ENCODE data around the gene CLSTN2.

CLSTN2 gene

DNA sequence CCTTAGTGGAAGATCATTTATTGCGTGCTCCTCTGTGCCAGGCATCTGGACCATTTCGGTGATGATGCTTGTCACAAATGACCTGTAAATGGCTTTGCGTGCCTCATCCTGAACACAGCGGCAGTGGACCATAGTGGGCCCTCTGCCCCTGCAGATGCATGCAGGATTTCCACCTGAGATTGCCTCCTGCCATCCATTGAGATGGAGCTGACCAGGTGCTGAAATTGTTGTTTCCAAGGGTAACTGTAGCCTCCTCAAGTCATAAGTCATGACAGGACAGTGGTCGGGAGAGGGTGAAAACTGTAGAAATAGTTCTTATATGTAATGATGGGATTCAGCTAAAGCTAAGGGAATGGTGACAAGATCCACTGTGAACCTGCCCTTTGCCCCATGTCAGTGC is 35.5 kb downstream of the CLSTN2 start:
- H3K27ac ChIP-seq (ENCODE audit: low read depth, low read length), result no peak overlapping the region
- H3K9me3 ChIP-seq (ENCODE audit: control insufficient read depth in 1 of 2, low read length in 2 of 2), result no peaks in the 10 kb centered on the region
- H3K36me3 ChIP-seq (ENCODE audit: control insufficient read depth in 1 of 2, insufficient read depth in 2 of 2, low read length in 2 of 2), result no peaks in the 10 kb centered on the region
- no peaks in the 10 kb centered on the region for H3K4me1 ChIP-seq (ENCODE audit: control insufficient read depth in 1 of 2, insufficient read depth in 2 of 2, low read length in 2 of 2)
- H3K4me3 ChIP-seq (ENCODE audit: low read depth in 1 of 2, low read length in 2 of 2), result no peak overlapping the region
- no peaks in the 10 kb centered on the region for H3K27me3 ChIP-seq (ENCODE audit: control insufficient read depth in 1 of 2, insufficient read depth in 2 of 2, low read length in 2 of 2)
- H3K9ac ChIP-seq (ENCODE audit: low read depth in 1 of 2, low read length in 2 of 2), result no peak overlapping the region

DNA sequence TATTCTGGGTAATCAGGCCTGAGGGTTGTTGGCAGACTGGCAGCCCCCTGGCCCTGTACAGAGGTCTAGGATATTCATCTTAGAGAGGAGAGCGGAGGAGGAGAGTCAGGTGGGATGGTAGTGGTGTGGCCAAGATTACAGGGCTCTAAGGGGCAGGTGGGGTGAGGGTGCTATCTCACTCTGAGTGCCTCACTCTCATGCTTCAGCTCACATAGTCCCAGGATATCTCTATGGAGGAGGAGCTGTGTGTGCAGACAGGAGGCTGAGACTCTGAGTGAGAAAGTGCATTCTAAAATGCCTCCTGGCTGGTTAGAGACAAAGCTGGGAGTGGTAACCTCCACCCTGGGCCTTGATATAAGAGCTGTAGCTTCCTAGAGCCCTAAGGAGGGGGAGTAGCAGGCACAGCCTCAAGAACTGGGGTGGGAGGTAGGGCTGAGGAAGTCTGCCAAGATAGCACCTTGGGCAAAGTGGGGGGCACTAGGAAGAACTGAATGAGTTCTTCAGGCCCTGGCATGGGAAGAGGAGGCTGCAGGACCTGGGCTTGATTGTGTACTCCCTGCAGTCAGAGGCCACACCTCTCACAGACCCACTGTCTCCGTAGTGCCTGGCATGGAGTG is 39.9 kb downstream of the CLSTN2 start:
- Histone ChIP-seq H3K27ac (ENCODE audit: low read depth, low read length) (no peak overlapping the region), H3K4me3 (ENCODE audit: low read depth in 1 of 2, low read length in 2 of 2) (no peak overlapping the region), H3K9me3 (ENCODE audit: control insufficient read depth in 1 of 2, low read length in 2 of 2) (no peaks in the 10 kb centered on the region), H3K4me1 (ENCODE audit: control insufficient read depth in 1 of 2, insufficient read depth in 2 of 2, low read length in 2 of 2) (no peaks in the 10 kb centered on the region), H3K9ac (ENCODE audit: low read depth in 1 of 2, low read length in 2 of 2) (no peak overlapping the region), H3K27me3 (ENCODE audit: control insufficient read depth in 1 of 2, insufficient read depth in 2 of 2, low read length in 2 of 2) (no peaks in the 10 kb centered on the region), H3K36me3 (ENCODE audit: control insufficient read depth in 1 of 2, insufficient read depth in 2 of 2, low read length in 2 of 2) (no peaks in the 10 kb centered on the region)

DNA sequence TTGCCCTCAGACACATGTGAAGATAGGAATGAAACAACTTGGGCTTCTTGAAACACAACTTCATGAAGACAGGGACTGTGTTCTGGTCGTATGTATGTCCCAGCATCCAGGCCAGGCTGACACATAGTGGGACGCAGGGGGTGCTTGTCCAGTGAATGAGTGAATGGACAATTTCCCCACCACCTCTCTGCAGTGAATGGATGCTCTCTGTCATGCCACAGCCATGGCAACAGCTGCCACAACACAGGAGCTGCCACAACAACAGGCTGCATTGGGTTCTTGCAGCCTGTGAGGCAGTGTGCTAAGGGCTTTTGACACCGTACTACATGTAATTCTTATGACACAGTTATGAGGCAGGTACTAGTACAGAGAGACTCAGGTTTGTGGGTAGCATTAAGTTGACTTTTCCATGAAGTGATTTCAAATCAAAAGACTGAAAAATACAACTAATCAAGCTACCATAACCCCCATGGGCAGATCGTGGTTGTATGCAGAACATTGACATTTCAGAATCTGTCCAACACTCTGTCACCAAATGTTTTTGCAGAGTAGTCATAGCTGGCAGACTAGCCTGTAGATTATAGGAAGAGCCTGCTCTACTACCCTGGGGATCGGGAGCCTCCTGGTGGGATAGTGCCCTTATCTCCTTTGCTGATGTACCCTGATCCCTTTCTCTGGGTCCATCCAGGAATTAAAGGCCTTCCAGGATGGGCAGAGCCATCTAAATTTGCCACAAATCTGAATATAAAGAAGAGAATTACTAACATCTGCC is 40.8 kb downstream of the CLSTN2 start:
- no peak overlapping the region for H3K4me3 ChIP-seq (ENCODE audit: low read depth in 1 of 2, low read length in 2 of 2)
- no peaks in the 10 kb centered on the region for H3K9me3 ChIP-seq (ENCODE audit: control insufficient read depth in 1 of 2, low read length in 2 of 2)
- H3K9ac ChIP-seq (ENCODE audit: low read depth in 1 of 2, low read length in 2 of 2), result no peak overlapping the region
- H3K27me3 ChIP-seq (ENCODE audit: control insufficient read depth in 1 of 2, insufficient read depth in 2 of 2, low read length in 2 of 2), result no peaks in the 10 kb centered on the region
- no peaks in the 10 kb centered on the region for H3K36me3 ChIP-seq (ENCODE audit: control insufficient read depth in 1 of 2, insufficient read depth in 2 of 2, low read length in 2 of 2)
- H3K27ac ChIP-seq (ENCODE audit: low read depth, low read length), result no peak overlapping the region
- H3K4me1 ChIP-seq (ENCODE audit: control insufficient read depth in 1 of 2, insufficient read depth in 2 of 2, low read length in 2 of 2), result no peaks in the 10 kb centered on the region

DNA sequence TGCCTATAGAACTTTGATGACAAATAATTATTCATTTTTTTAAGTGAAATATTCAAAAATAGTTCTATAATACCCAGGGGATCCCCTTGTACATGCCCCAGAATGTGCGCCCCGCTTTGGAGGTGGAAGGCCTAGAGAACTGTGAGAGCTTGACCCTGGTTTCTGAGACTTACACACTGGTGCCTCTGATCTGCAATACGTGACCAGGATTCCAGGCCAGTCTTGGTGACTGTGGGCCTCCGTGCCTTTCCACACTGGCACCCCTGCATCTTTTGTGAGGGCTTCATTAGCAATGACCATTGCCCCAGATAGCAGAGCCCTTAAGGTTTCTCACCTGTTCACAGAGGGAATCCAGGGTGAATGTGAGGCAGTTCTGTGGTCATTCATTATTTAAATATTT is 44.0 kb downstream of the CLSTN2 start:
- H3K9me3 ChIP-seq (ENCODE audit: control insufficient read depth in 1 of 2, low read length in 2 of 2), result no peaks in the 10 kb centered on the region
- H3K4me3 ChIP-seq (ENCODE audit: low read depth in 1 of 2, low read length in 2 of 2), result no peak overlapping the region
- no peaks in the 10 kb centered on the region for H3K27me3 ChIP-seq (ENCODE audit: control insufficient read depth in 1 of 2, insufficient read depth in 2 of 2, low read length in 2 of 2)
- H3K27ac ChIP-seq (ENCODE audit: low read depth, low read length), result no peak overlapping the region
- H3K36me3 ChIP-seq (ENCODE audit: control insufficient read depth in 1 of 2, insufficient read depth in 2 of 2, low read length in 2 of 2), result no peaks in the 10 kb centered on the region
- no peaks in the 10 kb centered on the region for H3K4me1 ChIP-seq (ENCODE audit: control insufficient read depth in 1 of 2, insufficient read depth in 2 of 2, low read length in 2 of 2)
- no peak overlapping the region for H3K9ac ChIP-seq (ENCODE audit: low read depth in 1 of 2, low read length in 2 of 2)

DNA sequence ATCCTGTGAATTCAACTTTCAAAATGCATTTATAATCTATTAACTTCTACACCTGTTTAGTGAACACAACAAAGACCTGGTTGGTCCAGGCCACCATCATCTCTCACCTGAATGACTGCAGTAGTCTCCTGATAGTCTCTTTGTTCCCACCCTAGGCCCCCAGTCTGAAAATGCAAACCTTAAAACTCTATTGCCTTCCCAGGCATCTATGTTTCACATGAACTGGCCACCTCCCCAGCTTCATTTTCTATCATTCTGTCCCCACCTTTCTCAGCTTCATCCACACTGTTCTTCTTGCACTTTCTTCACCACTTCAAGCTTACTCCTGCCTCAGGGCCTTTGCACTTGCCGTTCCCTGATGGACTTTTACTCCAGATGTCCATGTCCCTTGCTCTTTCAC is 45.0 kb downstream of the CLSTN2 start:
- H3K27me3 ChIP-seq (ENCODE audit: control insufficient read depth in 1 of 2, insufficient read depth in 2 of 2, low read length in 2 of 2), result no peaks in the 10 kb centered on the region

DNA sequence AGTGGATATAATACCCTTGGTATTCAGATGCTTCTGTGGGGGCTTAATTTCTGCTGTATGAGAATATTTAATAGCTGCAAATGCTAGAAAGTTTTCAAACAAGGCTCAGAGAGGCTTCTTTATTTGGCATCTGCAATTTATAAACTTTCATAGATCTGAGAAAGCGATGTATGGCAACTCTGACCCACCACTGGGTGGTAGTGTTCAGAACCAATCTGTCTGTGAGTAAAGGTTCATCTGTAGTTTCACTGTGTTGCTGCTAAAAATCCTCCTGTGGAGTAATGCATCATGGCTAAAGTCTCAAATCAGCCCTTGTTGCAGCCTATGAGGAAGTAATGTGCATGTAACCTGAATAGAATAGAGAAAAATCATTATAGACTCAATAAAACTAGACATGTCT is 47.4 kb downstream of the CLSTN2 start:
- Histone ChIP-seq H3K9ac (ENCODE audit: low read depth in 1 of 2, low read length in 2 of 2) (no peak overlapping the region), H3K4me1 (ENCODE audit: control insufficient read depth in 1 of 2, insufficient read depth in 2 of 2, low read length in 2 of 2) (no peaks in the 10 kb centered on the region), H3K36me3 (ENCODE audit: control insufficient read depth in 1 of 2, insufficient read depth in 2 of 2, low read length in 2 of 2) (no peaks in the 10 kb centered on the region), H3K27ac (ENCODE audit: low read depth, low read length) (no peak overlapping the region), H3K4me3 (ENCODE audit: low read depth in 1 of 2, low read length in 2 of 2) (no peak overlapping the region), H3K27me3 (ENCODE audit: control insufficient read depth in 1 of 2, insufficient read depth in 2 of 2, low read length in 2 of 2) (no peaks in the 10 kb centered on the region), H3K9me3 (ENCODE audit: control insufficient read depth in 1 of 2, low read length in 2 of 2) (no peaks in the 10 kb centered on the region)

More for the DNA sequence above, 45.0 kb downstream of the CLSTN2 start:
- no peaks in the 10 kb centered on the region for H3K4me1 ChIP-seq (ENCODE audit: control insufficient read depth in 1 of 2, insufficient read depth in 2 of 2, low read length in 2 of 2)
- H3K4me3 ChIP-seq (ENCODE audit: low read depth in 1 of 2, low read length in 2 of 2), result no peak overlapping the region
- no peaks in the 10 kb centered on the region for H3K36me3 ChIP-seq (ENCODE audit: control insufficient read depth in 1 of 2, insufficient read depth in 2 of 2, low read length in 2 of 2)
- H3K9ac ChIP-seq (ENCODE audit: low read depth in 1 of 2, low read length in 2 of 2), result no peak overlapping the region
- no peak overlapping the region for H3K27ac ChIP-seq (ENCODE audit: low read depth, low read length)
- H3K9me3 ChIP-seq (ENCODE audit: control insufficient read depth in 1 of 2, low read length in 2 of 2), result no peaks in the 10 kb centered on the region

DNA sequence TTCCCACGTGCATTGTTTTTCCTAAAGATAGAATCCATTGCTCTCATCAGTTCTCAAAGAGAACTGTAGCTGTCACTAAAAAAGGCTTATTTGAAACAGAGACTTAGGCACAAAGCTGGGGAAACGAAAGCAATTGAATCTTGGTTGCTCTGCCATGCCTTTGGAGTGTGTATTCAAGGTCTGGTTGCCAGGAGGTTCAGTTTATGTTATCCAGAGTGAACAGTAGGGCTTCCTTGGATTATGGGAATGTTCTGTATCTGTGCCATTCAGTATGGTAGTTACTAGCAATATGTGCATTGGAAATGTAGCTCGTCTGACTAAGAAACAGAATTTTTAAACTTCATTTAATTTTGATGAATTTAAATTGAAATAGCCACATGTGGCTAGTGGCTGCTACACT is 50.6 kb downstream of the CLSTN2 start:
- Histone ChIP-seq H3K9ac (ENCODE audit: low read depth in 1 of 2, low read length in 2 of 2) (no peak overlapping the region), H3K9me3 (ENCODE audit: control insufficient read depth in 1 of 2, low read length in 2 of 2) (no peaks in the 10 kb centered on the region), H3K4me1 (ENCODE audit: control insufficient read depth in 1 of 2, insufficient read depth in 2 of 2, low read length in 2 of 2) (no peaks in the 10 kb centered on the region), H3K36me3 (ENCODE audit: control insufficient read depth in 1 of 2, insufficient read depth in 2 of 2, low read length in 2 of 2) (no peaks in the 10 kb centered on the region), H3K27me3 (ENCODE audit: control insufficient read depth in 1 of 2, insufficient read depth in 2 of 2, low read length in 2 of 2) (no peaks in the 10 kb centered on the region), H3K4me3 (ENCODE audit: low read depth in 1 of 2, low read length in 2 of 2) (no peak overlapping the region), H3K27ac (ENCODE audit: low read depth, low read length) (no peak overlapping the region)

DNA sequence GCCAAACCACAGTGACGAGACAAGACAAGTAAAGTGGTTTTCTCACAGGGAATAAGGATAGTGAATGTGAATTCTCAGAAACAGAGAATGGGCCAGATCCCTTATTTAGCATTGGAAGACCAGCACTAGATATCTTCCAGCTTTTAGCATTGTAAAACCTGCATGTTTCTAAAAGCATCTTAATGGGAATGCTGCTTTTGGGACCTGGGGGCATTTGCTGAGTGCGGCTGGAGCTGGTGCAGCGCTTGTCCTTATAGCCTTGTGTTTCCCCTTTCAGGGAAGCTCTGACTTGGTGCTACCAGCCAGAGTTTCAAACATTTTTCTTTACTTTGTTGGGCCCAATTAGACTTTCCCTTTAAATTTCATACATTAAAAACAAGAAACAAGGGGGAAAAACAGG is 52.9 kb downstream of the CLSTN2 start:
- no peaks in the 10 kb centered on the region for H3K36me3 ChIP-seq (ENCODE audit: control insufficient read depth in 1 of 2, insufficient read depth in 2 of 2, low read length in 2 of 2)
- no peaks in the 10 kb centered on the region for H3K4me1 ChIP-seq (ENCODE audit: control insufficient read depth in 1 of 2, insufficient read depth in 2 of 2, low read length in 2 of 2)
- no peak overlapping the region for H3K9ac ChIP-seq (ENCODE audit: low read depth in 1 of 2, low read length in 2 of 2)
- no peak overlapping the region for H3K27ac ChIP-seq (ENCODE audit: low read depth, low read length)
- no peaks in the 10 kb centered on the region for H3K9me3 ChIP-seq (ENCODE audit: control insufficient read depth in 1 of 2, low read length in 2 of 2)
- H3K27me3 ChIP-seq (ENCODE audit: control insufficient read depth in 1 of 2, insufficient read depth in 2 of 2, low read length in 2 of 2), result no peaks in the 10 kb centered on the region
- no peak overlapping the region for H3K4me3 ChIP-seq (ENCODE audit: low read depth in 1 of 2, low read length in 2 of 2)

DNA sequence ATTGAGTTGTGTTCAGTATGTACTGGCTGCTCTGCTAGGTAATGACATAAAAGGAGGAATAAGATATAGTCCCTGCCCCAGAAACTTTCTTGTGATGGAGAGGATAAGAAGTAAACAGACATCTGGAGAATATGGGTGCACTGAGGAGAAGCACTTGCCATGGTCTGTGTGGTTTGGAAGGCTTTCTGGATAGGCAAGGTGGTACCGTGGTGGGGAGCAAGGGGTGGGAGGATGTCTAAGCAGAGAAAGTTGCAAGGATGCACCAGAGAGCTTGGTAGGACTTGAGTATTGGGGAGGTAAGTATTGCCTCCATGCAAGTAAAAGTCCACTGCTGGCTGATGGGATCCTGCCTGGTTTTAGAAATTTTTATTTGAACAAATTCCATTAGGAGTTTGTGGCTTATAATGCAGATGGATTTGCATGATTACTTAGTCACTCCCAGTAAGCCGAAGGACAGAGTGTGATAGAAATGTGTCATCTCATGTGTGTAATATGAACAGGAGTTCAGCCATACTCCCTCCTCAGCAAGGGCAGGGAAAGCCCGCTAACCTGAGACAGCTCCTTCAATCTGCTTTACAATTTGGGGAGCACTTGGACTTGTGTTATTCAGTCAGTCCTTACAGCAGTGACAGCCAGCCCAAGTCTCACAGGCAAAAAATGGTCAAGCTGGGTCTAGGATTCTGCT is 53.6 kb downstream of the CLSTN2 start:
- H3K9ac ChIP-seq (ENCODE audit: low read depth in 1 of 2, low read length in 2 of 2), result no peak overlapping the region
- no peaks in the 10 kb centered on the region for H3K4me1 ChIP-seq (ENCODE audit: control insufficient read depth in 1 of 2, insufficient read depth in 2 of 2, low read length in 2 of 2)
- no peak overlapping the region for H3K27ac ChIP-seq (ENCODE audit: low read depth, low read length)
- H3K4me3 ChIP-seq (ENCODE audit: low read depth in 1 of 2, low read length in 2 of 2), result no peak overlapping the region
- no peaks in the 10 kb centered on the region for H3K9me3 ChIP-seq (ENCODE audit: control insufficient read depth in 1 of 2, low read length in 2 of 2)
- H3K27me3 ChIP-seq (ENCODE audit: control insufficient read depth in 1 of 2, insufficient read depth in 2 of 2, low read length in 2 of 2), result no peaks in the 10 kb centered on the region
- no peaks in the 10 kb centered on the region for H3K36me3 ChIP-seq (ENCODE audit: control insufficient read depth in 1 of 2, insufficient read depth in 2 of 2, low read length in 2 of 2)

DNA sequence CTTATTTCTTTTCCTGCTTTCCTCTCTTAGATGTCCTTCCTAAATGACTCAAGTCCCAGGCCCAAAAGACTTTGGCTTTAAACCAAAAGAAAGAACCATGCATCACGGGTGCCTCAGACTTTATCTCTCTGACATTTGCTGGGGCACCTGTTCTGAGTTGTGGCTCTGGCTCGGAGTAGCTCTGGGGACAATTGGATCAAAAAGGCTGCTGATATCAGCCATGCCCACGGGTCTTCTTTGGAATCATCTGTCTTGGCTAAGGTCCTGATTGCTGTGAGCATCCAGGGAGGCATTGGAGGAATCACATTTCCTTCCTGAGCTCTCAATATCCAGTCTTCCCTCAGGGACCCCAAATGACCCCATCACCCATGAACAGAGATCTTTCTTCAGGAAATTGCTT is 59.9 kb downstream of the CLSTN2 start:
- no peaks in the 10 kb centered on the region for H3K9me3 ChIP-seq (ENCODE audit: control insufficient read depth in 1 of 2, low read length in 2 of 2)
- no peak overlapping the region for H3K27ac ChIP-seq (ENCODE audit: low read depth, low read length)
- no peaks in the 10 kb centered on the region for H3K36me3 ChIP-seq (ENCODE audit: control insufficient read depth in 1 of 2, insufficient read depth in 2 of 2, low read length in 2 of 2)
- no peaks in the 10 kb centered on the region for H3K4me1 ChIP-seq (ENCODE audit: control insufficient read depth in 1 of 2, insufficient read depth in 2 of 2, low read length in 2 of 2)
- H3K4me3 ChIP-seq (ENCODE audit: low read depth in 1 of 2, low read length in 2 of 2), result no peak overlapping the region
- no peaks in the 10 kb centered on the region for H3K27me3 ChIP-seq (ENCODE audit: control insufficient read depth in 1 of 2, insufficient read depth in 2 of 2, low read length in 2 of 2)
- H3K9ac ChIP-seq (ENCODE audit: low read depth in 1 of 2, low read length in 2 of 2), result no peak overlapping the region

Measured in duodenal mucosa (tissue), 2 donors.